Measurements from ENCODE around the gene SPN.

- TF ChIP-seq, protein P1, sequence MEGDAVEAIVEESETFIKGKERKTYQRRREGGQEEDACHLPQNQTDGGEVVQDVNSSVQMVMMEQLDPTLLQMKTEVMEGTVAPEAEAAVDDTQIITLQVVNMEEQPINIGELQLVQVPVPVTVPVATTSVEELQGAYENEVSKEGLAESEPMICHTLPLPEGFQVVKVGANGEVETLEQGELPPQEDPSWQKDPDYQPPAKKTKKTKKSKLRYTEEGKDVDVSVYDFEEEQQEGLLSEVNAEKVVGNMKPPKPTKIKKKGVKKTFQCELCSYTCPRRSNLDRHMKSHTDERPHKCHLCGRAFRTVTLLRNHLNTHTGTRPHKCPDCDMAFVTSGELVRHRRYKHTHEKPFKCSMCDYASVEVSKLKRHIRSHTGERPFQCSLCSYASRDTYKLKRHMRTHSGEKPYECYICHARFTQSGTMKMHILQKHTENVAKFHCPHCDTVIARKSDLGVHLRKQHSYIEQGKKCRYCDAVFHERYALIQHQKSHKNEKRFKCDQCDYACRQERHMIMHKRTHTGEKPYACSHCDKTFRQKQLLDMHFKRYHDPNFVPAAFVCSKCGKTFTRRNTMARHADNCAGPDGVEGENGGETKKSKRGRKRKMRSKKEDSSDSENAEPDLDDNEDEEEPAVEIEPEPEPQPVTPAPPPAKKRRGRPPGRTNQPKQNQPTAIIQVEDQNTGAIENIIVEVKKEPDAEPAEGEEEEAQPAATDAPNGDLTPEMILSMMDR (IDR thresholded peaks at IDR 0.05; ENCODE audit: low read length): no peak
- TF ChIP-seq EZH2 (IDR thresholded peaks at IDR 0.05; ENCODE audit: borderline replicate concordance, low read length): no peak
Observed at GRCh38 chr16:29712809-29713208, 49.8 kb downstream of the SPN start.

All from OCI-LY1 (cell line).